HCT116 (cell line): ENCODE measurements around the gene LCOR. TPM values are rescaled to one million over a fixed set of nuclear protein-coding genes. Genes with fewer than 3 reads are reported as not detected.
A peak's percentile ranks its signal among the peaks of the same experiment; 100 is the strongest.

Source experiments
- ATAC-seq: fragments of 200-7000 bp; cut with Tn5 transposase; 2 replicates; pipeline ENCODE4 v1.9.1; 2020; ENCODE audit warnings: mild to moderate bottlenecking, moderate library complexity
- BruUV-seq: library from RNA; stranded (reverse); fragments of 400-500 nt; replicated peaks from 2 replicates; lab custom pipeline; 2021; lab: Mats Ljungman, UMichigan
- CTCF ChIA-PET: fragments of 300-600 bp; sonication (Branson Sonifier 250); formaldehyde crosslinking; loops from one replicate; lab custom pipeline; 2021; ENCODE audit warnings: antibody characterized with exemption; lab: Charles Lee
- POLR2A ChIA-PET: fragments of 300-600, 350-600 bp; sonication (Branson Sonifier 250); formaldehyde crosslinking; loops from one replicate; lab custom pipeline; 2021; ENCODE audit warnings: antibody characterized with exemption; lab: Charles Lee
- RAD21 ChIA-PET, 2 experiments: fragments of 300-600 bp; sonication (Branson Sonifier 250); formaldehyde crosslinking; loops; one replicate each; lab custom pipeline; 2023; ENCODE audit warnings: low total read pairs in 2 of 2; ENCODE audit not compliant: uncharacterized antibody in 2 of 2, unreplicated experiment in 2 of 2, low non-redundant PET in 1 of 2; lab: Charles Lee
- DNase-seq: peaks from one replicate; pipeline ENCODE4 v3.0.0-alpha.2; 2010; ENCODE audit warnings: low read depth, low spot score
- H2AFZ ChIP-seq: fragments of 200-600 bp; shearing (Covaris generic), sonication (generic); 2 replicates; pipeline ENCODE4 v1.6.1; 2017; ENCODE audit warnings: low read depth, mixed run types, mixed read lengths, antibody characterized with exemption, low read length; ENCODE audit not compliant: poor library complexity, severe bottlenecking
- H3K27ac ChIP-seq: 2 replicates; pipeline ENCODE4 v1.5.1; 2012; ENCODE audit warnings: low read depth, low read length
- H3K27me3 ChIP-seq: fragments of 200-600 bp; sonication (generic); 2 replicates; pipeline ENCODE4 v1.6.1; 2016; ENCODE audit warnings: mixed run types, low read length, mixed read lengths; ENCODE audit not compliant: insufficient read depth
- H3K36me3 ChIP-seq, 2 experiments: fragments of 200-500 bp in 1 of 2; fragments of 200-600 bp in 1 of 2; sonication (Bioruptor generic) in 1 of 2; sonication (generic) in 1 of 2; 2 replicates each; pipeline versions ENCODE4 v1.5.1 to v1.6.1; 2014 to 2016; ENCODE audit warnings: low read length in 2 of 2, inconsistent platforms in 1 of 2, mixed read lengths in 1 of 2, mixed run types in 1 of 2; ENCODE audit not compliant: insufficient read depth in 2 of 2, control insufficient read depth in 1 of 2
- H3K4me1 ChIP-seq, 2 experiments: fragments of 200-600 bp in 1 of 2; sonication (generic) in 1 of 2; 2 replicates each; pipeline versions ENCODE4 v1.5.1 to v1.6.1; 2012 to 2017; ENCODE audit warnings: low read length in 2 of 2, inconsistent platforms in 1 of 2, mild to moderate bottlenecking in 1 of 2, mixed read lengths in 1 of 2, mixed run types in 1 of 2, moderate library complexity in 1 of 2; ENCODE audit not compliant: insufficient read depth in 2 of 2, control insufficient read depth in 1 of 2
- H3K4me2 ChIP-seq: fragments of 200-600 bp; sonication (generic); 2 replicates; pipeline ENCODE4 v1.6.1; 2017; ENCODE audit warnings: mixed run types, low read length, mixed read lengths
- H3K4me3 ChIP-seq, 2 experiments: fragments of 200-600 bp in 1 of 2; sonication (generic) in 1 of 2; replicated peaks in 1 of 2; 2 replicates each; pipeline ENCODE4 v1.5.1; 2011 to 2016; ENCODE audit warnings: low read length in 2 of 2, control low read depth in 1 of 2, low read depth in 1 of 2, mild to moderate bottlenecking in 1 of 2, mixed read lengths in 1 of 2, mixed run types in 1 of 2
- H3K79me2 ChIP-seq: fragments of 200-600 bp; sonication (generic); 2 replicates; pipeline ENCODE4 v1.6.1; 2017; ENCODE audit warnings: mild to moderate bottlenecking, mixed run types, low read length, moderate library complexity, mixed read lengths; ENCODE audit not compliant: insufficient read depth
- H3K9ac ChIP-seq: fragments of 200-600 bp; sonication (generic); 2 replicates; pipeline ENCODE4 v1.6.1; 2016; ENCODE audit warnings: low read length, mixed read lengths
- H3K9me2 ChIP-seq: fragments of 200-600 bp; sonication (generic), shearing (Covaris generic); 2 replicates; pipeline ENCODE4 v1.6.1; 2017; ENCODE audit warnings: mixed run types, mild to moderate bottlenecking, moderate library complexity; ENCODE audit not compliant: insufficient read depth
- H3K9me3 ChIP-seq, 2 experiments: fragments of 200-500 bp in 1 of 2; fragments of 200-600 bp in 1 of 2; sonication (Bioruptor generic) in 1 of 2; sonication (generic) in 1 of 2; 2 replicates each; pipeline ENCODE4 v1.6.1; 2014 to 2017; ENCODE audit warnings: low read length in 2 of 2, mixed read lengths in 2 of 2, inconsistent platforms in 1 of 2, low read depth in 1 of 2, mild to moderate bottlenecking in 1 of 2, mixed run types in 1 of 2, moderate library complexity in 1 of 2; ENCODE audit not compliant: control insufficient read depth in 1 of 2, insufficient read depth in 1 of 2
- H4K20me1 ChIP-seq: fragments of 200-600 bp; sonication (generic), shearing (Covaris generic); 2 replicates; pipeline ENCODE4 v1.6.1; 2017; ENCODE audit warnings: mixed run types, mild to moderate bottlenecking, moderate library complexity; ENCODE audit not compliant: insufficient read depth
- CBX3 ChIP-seq: IDR thresholded peaks from 2 replicates; pipeline ENCODE4 v1.6.1; 2012; ENCODE audit warnings: low read depth
- CEBPB ChIP-seq: IDR thresholded peaks from 2 replicates; pipeline ENCODE4 v1.6.1; 2012; ENCODE audit warnings: low read depth
- CTCF ChIP-seq, 3 experiments: fragments of 200-600 bp in 1 of 3; sonication (generic) in 1 of 3; IDR thresholded peaks in 2 of 3; conservative IDR thresholded peaks in 1 of 3; 2 replicates each; pipeline ENCODE4 v1.5.1; 2012 to 2017; ENCODE audit warnings: low read depth in 2 of 3, low read length in 2 of 3, antibody characterized with exemption in 1 of 3, borderline replicate concordance in 1 of 3, control low read depth in 1 of 3, mild to moderate bottlenecking in 1 of 3, mixed read lengths in 1 of 3, mixed run types in 1 of 3, moderate library complexity in 1 of 3; ENCODE audit not compliant: insufficient read depth in 1 of 3
- EGR1 ChIP-seq: IDR thresholded peaks from 2 replicates; pipeline ENCODE4 v1.6.1; 2012; ENCODE audit warnings: low read depth
- ELF1 ChIP-seq: IDR thresholded peaks from 2 replicates; pipeline ENCODE4 v1.6.1; 2012; ENCODE audit warnings: low read depth, borderline replicate concordance
- EZH2 ChIP-seq: fragments of 200-600 bp; sonication (generic); IDR thresholded peaks from 2 replicates; pipeline ENCODE4 v1.6.1; 2017; ENCODE audit warnings: antibody characterized with exemption, mixed run types
- FOSL1 ChIP-seq: IDR thresholded peaks from 2 replicates; pipeline ENCODE4 v1.6.1; 2012; ENCODE audit warnings: low read depth
- POLR2A ChIP-seq: IDR thresholded peaks from 2 replicates; pipeline ENCODE4 v1.7.0; 2011; ENCODE audit warnings: borderline replicate concordance; ENCODE audit not compliant: insufficient read depth, insufficient read length; ENCODE audit errors: extremely low read depth
- POLR2AphosphoS5 ChIP-seq: IDR thresholded peaks from 2 replicates; pipeline ENCODE4 v1.6.1; 2011; ENCODE audit warnings: mild to moderate bottlenecking, low read depth, low read length, moderate library complexity
- RAD21 ChIP-seq: IDR thresholded peaks from 2 replicates; pipeline ENCODE4 v1.6.1; 2012; ENCODE audit warnings: low read depth, mild to moderate bottlenecking
- SRF ChIP-seq: IDR thresholded peaks from 2 replicates; pipeline ENCODE4 v1.6.1; 2012; ENCODE audit warnings: low read depth
- YY1 ChIP-seq: IDR thresholded peaks from 2 replicates; pipeline ENCODE4 v1.6.1; 2011; ENCODE audit warnings: low read length, low read depth, moderate library complexity, mild to moderate bottlenecking; ENCODE audit not compliant: insufficient replicate concordance; ENCODE audit errors: extremely low read depth
- ZBTB33 ChIP-seq: IDR thresholded peaks from 2 replicates; pipeline ENCODE4 v1.6.1; 2011; ENCODE audit warnings: mild to moderate bottlenecking, low read length, moderate library complexity; ENCODE audit not compliant: insufficient replicate concordance; ENCODE audit errors: extremely low read depth
- ZFX ChIP-seq: fragments of 450-650 bp; IDR thresholded peaks from 2 replicates; pipeline ENCODE4 v1.6.1; 2017
- ZNF274 ChIP-seq: fragments of 200-500 bp; sonication (Bioruptor generic); IDR thresholded peaks from 2 replicates; pipeline ENCODE4 v1.6.1; 2014; ENCODE audit warnings: mild to moderate bottlenecking, low read depth, low read length, inconsistent platforms
- intact Hi-C: fragments of 100-400 bp; cut with micrococcal nuclease; formaldehyde crosslinking; loops from 2 replicates; pipeline ENCODE4 v1.10.0; 2022
- total RNA-seq: library from RNA; stranded (reverse); gene quantifications from one replicate; pipeline ENCODE4 v1.2.1, GENCODE V29; 2021; ENCODE audit not compliant: unreplicated experiment

Gene LCOR
- total RNA-seq, 1 experiment from 2014 or later = 59.9 TPM

- H3K4me2 ChIP-seq = peak overlapping the region; percentile 85
- H3K9ac ChIP-seq = peak overlapping the region; percentile 74
- ATAC-seq (peak; percentile 8; the same call in 1 of the 2 replicates), DNase-seq (no peak)
- ChIA-PET RAD21 (no interaction called here), POLR2A (no interaction called here), CTCF (no interaction called here)
- no peaks in the 10 kb centered on the region for H3K36me3 ChIP-seq
- H3K9me3 ChIP-seq = no peaks in the 10 kb centered on the region
- no TSS peak for BruUV-seq
- H3K9me2 ChIP-seq = no peaks in the 10 kb centered on the region
- H2AFZ ChIP-seq = no peak overlapping the region
- peak overlapping the region; percentile 85 for H3K27ac ChIP-seq
- intact Hi-C loops = loop anchor here (5.0 kb wide), 2 partner anchors 256 to 456 kb away; no protein-coding TSS in a partner anchor
- peak overlapping the region; percentile 68 to 76 for H3K4me3 ChIP-seq
- H3K79me2 ChIP-seq = peaks cover 50% of the 10 kb centered on the region
- H3K4me1 ChIP-seq = peaks cover 16 to 29% of the 10 kb centered on the region in 2 experiments
- no peaks in the 10 kb centered on the region; the same call in 1 of the 2 replicates for H4K20me1 ChIP-seq
- H3K27me3 ChIP-seq = no peaks in the 10 kb centered on the region
- TF ChIP-seq SRF (no peak), RAD21 (no peak), EGR1 (0 out of 2 replicates have a peak, but pooled peaks have one; percentile 8), YY1 (no peak)
These were observed 1.3 kb downstream of the LCOR start for GRCh38 chr10:96833220-96834001.

DNA sequence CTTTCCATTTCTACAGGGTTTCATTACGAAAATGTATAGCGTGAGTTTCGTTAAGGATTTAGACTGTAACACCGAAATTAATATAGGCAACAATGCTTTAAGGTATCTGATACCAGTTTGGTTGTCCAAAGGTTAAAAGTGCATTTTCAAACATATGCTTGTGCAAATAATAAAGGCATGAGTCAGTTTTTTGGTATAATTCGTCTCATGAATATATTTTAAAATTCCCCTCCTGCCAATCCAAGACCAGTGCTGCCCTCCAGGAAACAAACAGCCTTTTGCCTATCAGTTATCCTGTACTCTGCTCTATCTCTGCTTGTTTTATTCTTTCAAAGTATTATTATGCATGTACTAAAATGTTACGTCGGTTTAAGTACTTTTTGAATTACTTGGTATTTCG lies 2.0 kb downstream of the LCOR start:
- Histone ChIP-seq H4K20me1 (no peaks in the 10 kb centered on the region; the same call in 1 of the 2 replicates), H2AFZ (no peak overlapping the region), H3K9me3 (no peaks in the 10 kb centered on the region), H3K27me3 (no peaks in the 10 kb centered on the region), H3K4me3 (peak overlapping the region; percentile 68 to 76), H3K79me2 (peaks cover 57% of the 10 kb centered on the region), H3K4me1 (peaks cover 16 to 29% of the 10 kb centered on the region in 2 experiments), H3K9me2 (no peaks in the 10 kb centered on the region), H3K27ac (no peak overlapping the region), H3K36me3 (no peaks in the 10 kb centered on the region), H3K9ac (peak overlapping the region; percentile 74; the same call in 1 of the 2 replicates), H3K4me2 (peak overlapping the region; percentile 85)
- TSS peak; percentile 49 for BruUV-seq
- RAD21 ChIA-PET = no interaction called here
- CTCF ChIA-PET = no interaction called here
- POLR2A ChIA-PET = no interaction called here
- no peak for ATAC-seq
- intact Hi-C loops = loop anchor here (5.0 kb wide), 2 partner anchors 257 to 457 kb away; no protein-coding TSS in a partner anchor
- no peak for DNase-seq
- no peak for TF ChIP-seq YY1
- no peak for TF ChIP-seq FOSL1
- TF ChIP-seq ZBTB33 = no peak
- TF ChIP-seq CEBPB = no peak
- TF ChIP-seq ZFX = no peak
- TF ChIP-seq CTCF (IDR thresholded peaks at IDR 0.05 in 2 of 3, conservative IDR thresholded peaks at IDR 0.05 in 1 of 3; ENCODE audit: borderline replicate concordance in 1 of 3, insufficient read depth in 1 of 3, low read depth in 2 of 3, low read length in 2 of 3) = no peak
- TF ChIP-seq RAD21 = no peak
- no peak for TF ChIP-seq CBX3
- TF ChIP-seq POLR2AphosphoS5 = no peak
- TF ChIP-seq ELF1 = no peak
- no peak for TF ChIP-seq SRF
- TF ChIP-seq POLR2A = no peak
- no peak for TF ChIP-seq ZNF274
- no peak for TF ChIP-seq EZH2
